ENCODE results near the gene LRRC18.

LRRC18 gene

DNA sequence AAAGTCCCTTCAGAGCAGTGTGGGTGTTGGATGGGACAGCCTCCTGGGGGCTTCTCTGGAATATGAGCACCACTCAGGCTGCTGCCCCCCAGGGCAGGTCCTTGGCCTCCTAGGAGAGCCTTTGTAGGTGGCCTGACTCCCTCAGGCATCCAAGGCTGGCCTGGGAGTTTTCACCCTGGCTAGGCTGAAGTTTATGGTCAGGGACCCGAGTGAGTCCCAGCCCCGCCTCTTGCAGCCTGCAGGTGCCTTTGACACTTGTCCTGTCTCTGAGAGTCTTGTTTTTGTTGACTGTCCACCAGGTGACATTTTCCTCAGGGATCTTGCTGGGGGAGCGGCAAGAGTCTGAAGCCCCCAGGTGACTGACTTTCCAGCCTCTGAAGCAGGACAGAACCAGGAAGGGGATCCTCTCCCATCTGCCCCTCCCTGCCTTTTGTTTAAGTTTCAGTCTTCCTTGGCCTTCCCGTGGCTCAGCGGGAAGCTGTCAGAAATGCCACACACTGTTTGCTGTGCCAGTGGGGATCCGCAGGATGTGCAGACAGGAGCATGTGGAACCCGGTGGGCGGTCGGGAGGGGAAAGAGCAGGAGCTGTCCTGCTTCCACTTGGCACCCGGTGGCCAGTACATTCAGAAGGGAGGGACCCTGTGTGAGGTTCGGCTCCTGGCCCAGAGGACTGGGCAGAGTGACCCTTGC is 59.5 kb downstream of the LRRC18 start:
- no peak overlapping the region for H3K27ac ChIP-seq
- TF ChIP-seq, protein P1, sequence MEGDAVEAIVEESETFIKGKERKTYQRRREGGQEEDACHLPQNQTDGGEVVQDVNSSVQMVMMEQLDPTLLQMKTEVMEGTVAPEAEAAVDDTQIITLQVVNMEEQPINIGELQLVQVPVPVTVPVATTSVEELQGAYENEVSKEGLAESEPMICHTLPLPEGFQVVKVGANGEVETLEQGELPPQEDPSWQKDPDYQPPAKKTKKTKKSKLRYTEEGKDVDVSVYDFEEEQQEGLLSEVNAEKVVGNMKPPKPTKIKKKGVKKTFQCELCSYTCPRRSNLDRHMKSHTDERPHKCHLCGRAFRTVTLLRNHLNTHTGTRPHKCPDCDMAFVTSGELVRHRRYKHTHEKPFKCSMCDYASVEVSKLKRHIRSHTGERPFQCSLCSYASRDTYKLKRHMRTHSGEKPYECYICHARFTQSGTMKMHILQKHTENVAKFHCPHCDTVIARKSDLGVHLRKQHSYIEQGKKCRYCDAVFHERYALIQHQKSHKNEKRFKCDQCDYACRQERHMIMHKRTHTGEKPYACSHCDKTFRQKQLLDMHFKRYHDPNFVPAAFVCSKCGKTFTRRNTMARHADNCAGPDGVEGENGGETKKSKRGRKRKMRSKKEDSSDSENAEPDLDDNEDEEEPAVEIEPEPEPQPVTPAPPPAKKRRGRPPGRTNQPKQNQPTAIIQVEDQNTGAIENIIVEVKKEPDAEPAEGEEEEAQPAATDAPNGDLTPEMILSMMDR (conservative IDR thresholded peaks at IDR 0.05), result no peak

DNA sequence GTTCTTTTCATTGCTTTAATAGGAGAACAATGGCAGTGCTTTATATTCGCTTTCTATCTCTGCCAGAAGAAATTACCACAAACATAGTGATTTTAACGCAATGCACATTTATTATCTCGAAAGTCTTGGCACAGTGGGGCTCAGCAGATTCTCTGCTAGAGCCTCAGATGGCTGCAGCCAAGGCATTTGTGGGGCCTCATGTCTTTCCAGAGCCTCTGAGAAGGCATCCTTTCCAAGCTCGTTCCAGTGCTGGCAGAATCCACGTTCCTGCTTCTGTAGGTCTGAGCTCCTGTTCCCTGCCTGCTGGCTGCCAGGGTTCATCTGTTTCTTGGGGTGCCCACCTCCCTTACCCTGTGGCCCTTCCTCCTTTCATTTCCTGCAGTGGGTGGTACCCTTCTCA is 60.2 kb downstream of the LRRC18 start:
- TF ChIP-seq, protein P1 (conservative IDR thresholded peaks at IDR 0.05), result no peak
- no peak overlapping the region for H3K27ac ChIP-seq

DNA sequence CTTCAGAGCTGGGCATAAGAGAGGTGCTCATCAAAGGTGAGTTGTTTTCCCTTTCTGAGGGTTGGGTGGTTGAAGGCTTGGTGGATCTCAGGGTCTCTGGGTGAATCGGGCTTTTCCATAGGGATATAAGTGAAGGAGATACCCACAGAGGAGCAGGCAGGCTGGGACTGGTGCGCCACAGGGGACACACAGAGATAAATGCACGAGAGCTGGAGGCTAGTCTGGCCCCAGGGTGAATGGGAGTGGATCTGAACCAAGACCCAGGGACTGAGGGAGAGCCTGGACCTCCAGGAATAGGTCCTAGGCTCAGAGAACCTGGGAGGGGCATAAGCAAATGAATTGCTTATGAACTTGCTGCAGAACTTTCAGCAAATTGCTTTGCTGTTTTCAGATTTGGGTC is 61.5 kb downstream of the LRRC18 start:
- H3K27ac ChIP-seq, result no peak overlapping the region
- TF ChIP-seq, protein P1 (conservative IDR thresholded peaks at IDR 0.05), result no peak

DNA sequence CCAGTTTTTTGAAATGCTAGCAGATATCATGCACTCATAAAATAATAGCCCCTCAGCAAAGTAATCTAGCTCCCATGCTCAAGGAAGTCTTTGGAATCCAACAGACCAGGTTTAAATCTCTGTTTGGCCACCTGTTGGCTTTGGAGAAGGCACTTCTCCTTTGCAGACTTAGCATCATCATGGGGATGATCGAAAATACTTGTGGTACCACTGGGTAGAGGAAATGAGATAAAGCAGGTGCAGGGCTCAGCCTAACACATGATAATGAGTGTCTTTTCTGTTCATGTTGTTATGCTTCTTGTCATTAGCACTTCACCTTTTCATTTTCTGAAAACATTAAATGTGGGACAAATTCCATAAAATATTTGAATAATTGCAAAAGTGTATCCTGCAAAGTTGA is 67.4 kb downstream of the LRRC18 start:
- TF ChIP-seq, protein P1 (conservative IDR thresholded peaks at IDR 0.05), result no peak
- no peak overlapping the region for H3K27ac ChIP-seq
